ENCODE data around the gene TAF7. TPM values are rescaled to one million over a fixed set of nuclear protein-coding genes. Genes with fewer than 3 reads are reported as not detected.
"Not testable (repeated sequence)": the region's sequence is repeated elsewhere in the genome, so short reads cannot be mapped to it uniquely, and the experiment has no call there.

TAF7 gene
- total RNA-seq, 2 experiments from 2014 or later: 54.6 to 55.5 TPM

DNA sequence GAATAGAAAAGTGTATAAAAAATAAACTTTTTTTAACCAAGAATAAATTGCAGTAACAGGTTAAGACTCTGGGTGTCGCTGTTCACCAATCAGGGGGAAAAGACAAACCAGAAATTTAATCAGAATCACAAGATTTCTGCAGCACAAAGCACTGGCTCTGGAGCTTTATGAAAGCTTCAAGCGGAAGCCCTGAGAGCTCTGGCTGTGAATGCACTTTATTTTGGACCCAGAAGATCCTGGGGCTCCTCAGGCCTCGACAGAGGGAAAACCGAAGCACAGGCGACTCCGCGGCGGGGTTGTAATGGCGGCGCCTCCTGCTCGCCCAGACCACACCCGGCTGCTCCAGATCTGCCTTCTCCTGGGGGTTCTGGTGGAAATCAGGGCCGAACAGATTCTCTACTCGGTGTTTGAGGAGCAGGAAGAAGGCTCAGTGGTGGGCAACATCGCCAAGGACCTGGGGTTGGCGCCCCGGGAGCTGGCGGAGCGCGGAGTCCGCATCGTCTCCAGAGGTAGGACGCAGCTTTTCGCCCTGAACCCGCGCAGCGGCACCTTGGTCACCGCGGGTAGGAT, 34.4 kb upstream of the TAF7 start, which contains the start of gene PCDHGA4:
TSS of gene PCDHGA4 (plus strand) at position 122 of the 570 bp plus-strand sequence. CDS start at position 209, 87 bp downstream.
- peaks cover 54% of the 10 kb centered on the region for H3K27me3 Mint-ChIP-seq
- ChIA-PET POLR2A (no interaction called here), CTCF (interaction anchor here (0.6 to 1.9 kb wide), 7 partner anchors 15 to 209 kb away, joined by 3 to 5 read pairs (median 4); partner anchors contain the start of genes PCDHGB3, PCDHGB7 and TAF7)
- peaks cover 19% of the 10 kb centered on the region for H3K9me3 Mint-ChIP-seq
- intact Hi-C loops (cut with micrococcal nuclease): no loop called here
- H3K4me1 Mint-ChIP-seq (ENCODE audit: low read depth): peaks cover 2% of the 10 kb centered on the region
- DNase-seq: no peak
- H3K4me3 Mint-ChIP-seq: no peak within 1 kb of the TSS
- H3K27ac Mint-ChIP-seq: no peak within 1 kb of the TSS
- peaks cover 9% of the 10 kb centered on the region for H3K36me3 Mint-ChIP-seq

DNA sequence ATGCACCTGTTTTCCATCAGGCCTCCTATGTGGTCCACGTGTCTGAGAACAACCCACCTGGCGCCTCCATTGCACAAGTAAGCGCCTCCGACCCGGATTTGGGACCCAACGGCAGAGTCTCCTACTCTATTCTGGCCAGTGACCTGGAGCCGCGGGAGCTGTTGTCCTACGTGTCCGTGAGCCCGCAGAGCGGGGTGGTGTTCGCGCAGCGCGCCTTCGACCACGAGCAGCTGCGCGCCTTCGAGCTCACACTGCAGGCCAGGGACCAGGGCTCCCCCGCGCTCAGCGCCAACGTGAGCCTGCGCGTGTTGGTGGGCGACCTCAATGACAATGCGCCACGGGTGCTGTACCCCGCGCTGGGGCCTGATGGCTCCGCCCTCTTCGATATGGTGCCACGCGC, 31.0 kb upstream of the TAF7 start:
- H3K27me3 Mint-ChIP-seq: peaks cover 47% of the 10 kb centered on the region
- H3K4me1 Mint-ChIP-seq (ENCODE audit: low read depth): no peaks in the 10 kb centered on the region
- no peak overlapping the region for H3K4me3 Mint-ChIP-seq
- no peak for DNase-seq
- ChIA-PET CTCF (interaction anchor here (1.0 to 2.3 kb wide), 3 partner anchors 18 to 198 kb away, joined by 3 to 9 read pairs (median 5); partner anchors contain the start of gene PCDHGA1), POLR2A (no interaction called here)
- no peak overlapping the region for H3K27ac Mint-ChIP-seq
- H3K36me3 Mint-ChIP-seq: peaks cover 7% of the 10 kb centered on the region
- H3K9me3 Mint-ChIP-seq: peaks cover 16% of the 10 kb centered on the region
- intact Hi-C loops (cut with micrococcal nuclease): no loop called here

DNA sequence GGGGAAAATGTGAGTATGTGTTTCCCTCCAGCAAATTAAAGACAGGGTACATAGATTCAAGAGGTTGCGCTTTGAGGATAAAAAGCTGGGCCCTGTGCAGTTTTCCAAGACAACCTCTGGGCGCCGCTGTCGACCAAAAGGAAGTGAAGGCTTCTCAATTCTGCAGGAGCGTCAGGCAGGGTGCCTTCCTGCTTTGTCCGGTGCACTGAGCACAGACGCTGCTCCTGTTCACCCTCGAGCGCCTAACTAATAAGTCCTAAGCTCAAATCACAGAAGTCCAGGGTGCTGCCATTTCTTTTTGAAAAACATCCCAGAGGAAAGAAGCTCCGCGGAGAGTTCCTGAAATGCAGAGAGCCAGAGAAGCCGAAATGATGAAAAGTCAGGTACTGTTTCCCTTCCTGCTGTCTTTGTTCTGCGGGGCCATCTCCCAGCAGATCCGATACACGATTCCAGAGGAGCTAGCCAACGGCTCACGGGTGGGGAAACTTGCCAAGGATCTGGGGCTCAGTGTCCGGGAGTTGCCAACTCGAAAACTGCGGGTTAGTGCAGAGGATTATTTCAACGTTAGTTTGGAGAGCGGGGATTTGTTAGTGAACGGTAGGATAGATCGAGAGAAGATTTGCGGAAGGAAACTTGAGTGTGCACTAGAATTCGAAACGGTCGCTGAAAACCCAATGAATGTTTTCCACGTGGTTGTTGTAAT, 29.5 kb upstream of the TAF7 start, which contains the start of gene PCDHGB1:
TSS of gene PCDHGB1 (plus strand) at position 183 of the 703 bp plus-strand sequence. CDS start at position 345, 162 bp downstream.
- H3K27me3 Mint-ChIP-seq: peaks cover 40% of the 10 kb centered on the region
- peak; percentile 51 for DNase-seq
- H3K9me3 Mint-ChIP-seq: peaks cover 15% of the 10 kb centered on the region
- POLR2A ChIA-PET: no interaction called here
- peaks cover 13% of the 10 kb centered on the region for H3K36me3 Mint-ChIP-seq
- H3K4me1 Mint-ChIP-seq (ENCODE audit: low read depth): no peaks in the 10 kb centered on the region
- CTCF ChIA-PET: interaction anchor here (1.0 to 2.3 kb wide), 8 partner anchors 10 to 178 kb away, joined by 3 to 9 read pairs (median 6); partner anchors contain the start of genes PCDHGA1, PCDHGB2 and TAF7
- no peak within 1 kb of the TSS for H3K27ac Mint-ChIP-seq
- H3K4me3 Mint-ChIP-seq: peak within 1 kb of the TSS; percentile 45
- intact Hi-C loops (cut with micrococcal nuclease): no loop called here

DNA sequence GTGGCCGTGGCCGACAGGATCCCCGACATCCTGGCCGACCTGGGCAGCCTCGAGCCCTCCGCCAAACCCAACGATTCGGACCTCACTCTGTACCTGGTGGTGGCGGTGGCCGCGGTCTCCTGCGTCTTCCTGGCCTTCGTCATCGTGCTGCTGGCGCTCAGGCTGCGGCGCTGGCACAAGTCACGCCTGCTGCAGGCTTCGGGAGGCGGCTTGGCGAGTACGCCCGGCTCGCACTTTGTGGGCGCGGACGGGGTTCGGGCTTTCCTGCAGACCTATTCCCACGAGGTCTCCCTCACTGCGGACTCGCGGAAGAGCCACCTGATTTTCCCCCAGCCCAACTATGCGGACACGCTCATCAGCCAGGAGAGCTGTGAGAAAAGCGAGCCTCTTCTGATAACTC, 25.4 kb upstream of the TAF7 start:
- Mint-ChIP-seq H3K27me3 (peaks cover 41% of the 10 kb centered on the region), H3K36me3 (peaks cover 17% of the 10 kb centered on the region), H3K9me3 (peaks cover 28% of the 10 kb centered on the region)
- DNase-seq; POLR2A ChIA-PET; H3K4me1 Mint-ChIP-seq (ENCODE audit: low read depth); H3K4me3 Mint-ChIP-seq; intact Hi-C loops (cut with micrococcal nuclease); H3K27ac Mint-ChIP-seq: not testable (repeated sequence)
- CTCF ChIA-PET: interaction anchor here (1.0 kb wide), 1 partner anchor 11 kb away, joined by 3 read pairs; no protein-coding TSS in a partner anchor

DNA sequence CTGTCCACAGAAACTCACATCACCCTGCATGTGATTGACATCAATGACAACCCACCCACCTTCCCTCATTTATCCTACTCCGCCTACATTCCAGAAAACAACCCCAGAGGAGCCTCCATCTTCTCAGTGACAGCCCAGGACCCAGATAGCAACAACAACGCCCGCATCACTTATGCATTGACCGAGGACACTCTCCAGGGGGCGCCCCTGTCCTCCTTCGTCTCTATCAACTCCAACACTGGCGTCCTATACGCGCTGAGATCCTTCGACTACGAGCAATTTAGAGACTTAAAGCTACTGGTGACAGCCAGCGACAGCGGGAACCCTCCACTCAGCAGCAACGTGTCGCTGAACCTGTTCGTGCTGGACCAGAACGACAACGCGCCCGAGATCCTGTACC, 24.7 kb upstream of the TAF7 start:
- no peak overlapping the region for H3K4me3 Mint-ChIP-seq
- H3K27me3 Mint-ChIP-seq: peaks cover 35% of the 10 kb centered on the region
- H3K27ac Mint-ChIP-seq: no peak overlapping the region
- no peak for DNase-seq
- H3K36me3 Mint-ChIP-seq: peaks cover 17% of the 10 kb centered on the region
- CTCF ChIA-PET: no interaction called here
- no peaks in the 10 kb centered on the region for H3K4me1 Mint-ChIP-seq (ENCODE audit: low read depth)
- peaks cover 28% of the 10 kb centered on the region for H3K9me3 Mint-ChIP-seq
- intact Hi-C loops (cut with micrococcal nuclease): no loop called here
- POLR2A ChIA-PET: no interaction called here

DNA sequence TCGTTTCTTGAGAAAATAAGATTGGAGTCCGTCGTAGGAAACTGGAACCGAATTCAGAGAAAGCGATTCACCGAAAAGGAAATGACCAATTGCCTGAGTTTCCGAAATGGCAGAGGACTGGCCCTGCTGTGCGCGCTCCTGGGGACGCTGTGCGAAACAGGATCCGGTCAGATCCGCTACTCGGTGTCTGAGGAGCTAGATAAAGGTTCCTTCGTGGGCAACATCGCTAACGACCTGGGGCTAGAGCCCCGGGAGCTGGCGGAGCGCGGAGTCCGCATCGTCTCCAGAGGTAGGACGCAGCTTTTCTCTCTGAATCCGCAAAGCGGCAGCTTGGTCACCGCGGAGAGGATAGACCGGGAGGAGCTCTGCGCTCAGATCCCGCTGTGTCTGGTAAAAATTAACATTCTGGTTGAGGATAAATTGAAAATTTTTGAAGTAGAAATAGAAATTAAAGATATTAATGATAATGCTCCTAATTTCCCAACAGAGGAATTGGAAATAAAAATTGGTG, 23.4 kb upstream of the TAF7 start:
- intact Hi-C loops (cut with micrococcal nuclease): no loop called here
- H3K36me3 Mint-ChIP-seq: peaks cover 20% of the 10 kb centered on the region
- H3K4me1 Mint-ChIP-seq (ENCODE audit: low read depth): no peaks in the 10 kb centered on the region
- H3K9me3 Mint-ChIP-seq: peaks cover 39% of the 10 kb centered on the region
- DNase-seq: no peak
- no peak overlapping the region for H3K27ac Mint-ChIP-seq
- H3K27me3 Mint-ChIP-seq: peaks cover 40% of the 10 kb centered on the region
- no peak overlapping the region for H3K4me3 Mint-ChIP-seq
- POLR2A ChIA-PET: no interaction called here
- CTCF ChIA-PET: interaction anchor here (1.1 to 1.6 kb wide), 2 partner anchors 21 to 214 kb away, joined by 3 to 4 read pairs; no protein-coding TSS in a partner anchor

DNA sequence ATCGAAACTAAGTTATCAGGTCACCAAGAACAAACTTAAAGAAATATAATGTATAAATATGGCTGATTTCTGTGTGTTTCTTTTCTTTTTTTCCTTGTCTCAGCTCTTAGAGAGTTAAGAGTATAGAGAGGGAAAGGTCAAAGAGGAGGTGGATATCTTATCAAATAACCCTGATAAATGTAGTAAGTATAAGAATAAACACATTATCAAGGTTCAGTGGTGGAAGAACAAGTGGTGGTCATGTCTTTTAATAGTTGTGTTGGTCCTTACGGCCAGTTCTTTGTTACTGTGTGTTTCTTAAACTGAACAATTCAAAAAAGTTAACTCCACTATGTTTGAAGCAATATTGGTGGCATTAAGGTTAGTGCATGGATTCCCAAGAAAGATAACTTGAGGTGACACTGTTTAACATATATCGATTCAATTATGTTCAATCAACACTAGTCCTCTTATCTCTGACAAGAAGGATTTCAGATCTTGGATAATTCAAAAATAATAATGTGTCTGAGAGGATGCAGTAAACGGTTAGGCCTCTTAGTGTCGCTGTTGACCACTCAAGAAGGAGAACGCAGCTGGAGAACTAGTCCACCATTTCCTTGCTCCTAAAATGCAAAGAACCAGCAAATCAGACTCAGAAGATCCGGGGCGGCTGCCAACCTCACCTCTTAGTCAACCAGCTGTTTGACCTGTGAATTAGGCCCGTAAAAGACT, 22.8 kb upstream of the TAF7 start, which contains the start of gene PCDHGA3:
TSS of gene PCDHGA3 (plus strand) at position 588 of the 711 bp plus-strand sequence. CDS start 205 bp downstream, outside the sequence.
- Mint-ChIP-seq H3K36me3 (peaks cover 21% of the 10 kb centered on the region), H3K27ac (no peak within 1 kb of the TSS), H3K27me3 (peaks cover 41% of the 10 kb centered on the region), H3K4me1 (ENCODE audit: low read depth) (no peaks in the 10 kb centered on the region), H3K4me3 (no peak within 1 kb of the TSS), H3K9me3 (peaks cover 45% of the 10 kb centered on the region)
- ChIA-PET POLR2A (no interaction called here), CTCF (interaction anchor here (1.0 to 1.6 kb wide), 3 partner anchors 14 to 214 kb away, joined by 3 to 4 read pairs (median 4); no protein-coding TSS in a partner anchor)
- intact Hi-C loops (cut with micrococcal nuclease): no loop called here
- DNase-seq: peak; percentile 20

DNA sequence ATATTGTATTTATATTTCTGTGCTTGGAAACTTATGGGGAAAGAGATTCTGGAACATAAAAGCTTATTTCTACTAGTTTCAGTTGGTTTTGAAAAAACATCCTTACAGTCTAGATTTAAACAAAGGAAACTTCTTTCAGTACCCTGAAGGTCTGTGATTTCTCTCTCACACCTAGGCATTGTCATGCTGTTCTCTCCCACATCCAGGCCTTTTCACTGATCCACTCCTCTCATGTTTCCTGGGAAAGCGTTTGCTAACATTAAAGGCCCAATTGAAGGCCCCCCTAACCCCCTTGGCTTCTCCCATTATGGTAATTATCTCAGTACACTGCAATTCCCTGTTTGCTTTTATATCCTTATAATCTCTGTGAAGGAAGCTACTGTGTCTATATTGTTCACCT, 22.2 kb upstream of the TAF7 start:
- peaks cover 27% of the 10 kb centered on the region for H3K36me3 Mint-ChIP-seq
- no peak for DNase-seq
- no peak overlapping the region for H3K27ac Mint-ChIP-seq
- CTCF ChIA-PET: interaction anchor here (1.0 to 1.6 kb wide), 3 partner anchors 14 to 215 kb away, joined by 3 to 4 read pairs (median 4); no protein-coding TSS in a partner anchor
- H3K9me3 Mint-ChIP-seq: peaks cover 51% of the 10 kb centered on the region
- intact Hi-C loops (cut with micrococcal nuclease): no loop called here
- no peaks in the 10 kb centered on the region for H3K4me1 Mint-ChIP-seq (ENCODE audit: low read depth)
- H3K4me3 Mint-ChIP-seq: no peak overlapping the region
- peaks cover 47% of the 10 kb centered on the region for H3K27me3 Mint-ChIP-seq
- POLR2A ChIA-PET: no interaction called here

DNA sequence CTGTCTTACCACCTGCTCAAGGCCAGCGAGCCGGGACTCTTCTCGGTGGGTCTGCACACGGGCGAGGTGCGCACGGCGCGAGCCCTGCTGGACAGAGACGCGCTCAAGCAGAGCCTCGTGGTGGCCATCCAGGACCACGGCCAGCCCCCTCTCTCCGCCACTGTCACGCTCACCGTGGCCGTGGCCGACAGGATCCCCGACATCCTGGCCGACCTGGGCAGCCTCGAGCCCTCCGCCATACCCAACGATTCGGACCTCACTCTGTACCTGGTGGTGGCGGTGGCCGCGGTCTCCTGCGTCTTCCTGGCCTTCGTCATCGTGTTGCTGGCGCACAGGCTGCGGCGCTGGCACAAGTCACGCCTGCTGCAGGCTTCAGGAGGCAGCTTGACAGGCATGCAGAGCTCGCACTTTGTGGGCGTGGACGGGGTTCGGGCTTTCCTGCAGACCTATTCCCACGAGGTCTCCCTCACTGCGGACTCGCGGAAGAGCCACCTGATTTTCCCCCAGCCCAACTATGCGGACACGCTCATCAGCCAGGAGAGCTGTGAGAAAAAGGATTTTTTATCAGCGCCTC, 20.3 kb upstream of the TAF7 start:
- intact Hi-C loops (cut with micrococcal nuclease): not testable (repeated sequence)

DNA sequence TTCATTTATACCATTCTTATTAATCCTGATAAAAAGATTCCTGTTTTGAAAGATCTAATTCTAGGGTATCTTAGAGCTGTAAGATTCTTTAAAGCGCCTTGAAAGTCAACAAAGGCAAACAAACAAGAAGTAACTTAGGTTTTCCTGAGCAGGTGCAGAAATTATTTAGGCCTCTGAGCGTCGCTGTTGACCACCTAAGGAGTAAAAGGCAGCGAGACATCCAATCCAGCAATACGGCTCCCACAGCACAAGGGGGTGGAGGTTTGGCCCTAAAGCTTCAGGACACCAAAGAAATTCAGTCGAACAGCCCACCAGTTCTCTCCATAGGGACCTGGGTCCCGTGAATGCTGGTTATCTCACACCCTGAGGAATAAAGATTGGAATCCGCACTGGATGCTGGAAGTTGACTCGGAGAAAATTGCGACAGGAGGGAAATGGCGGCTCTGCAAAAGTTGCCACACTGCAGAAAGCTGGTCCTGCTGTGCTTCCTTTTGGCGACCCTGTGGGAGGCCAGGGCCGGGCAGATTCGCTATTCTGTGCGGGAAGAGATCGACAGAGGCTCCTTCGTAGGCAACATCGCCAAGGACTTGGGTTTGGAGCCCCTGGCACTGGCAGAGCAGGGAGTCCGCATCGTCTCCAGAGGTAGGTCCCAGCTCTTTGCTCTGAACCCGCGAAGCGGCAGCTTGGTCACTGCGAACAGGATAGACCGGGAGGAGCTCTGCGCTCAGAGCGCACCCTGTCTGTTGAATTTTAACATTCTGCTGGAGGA, 18.1 kb upstream of the TAF7 start, which contains the start of gene PCDHGA2:
TSS of gene PCDHGA2 (plus strand) at position 223 of the 769 bp plus-strand sequence.
- no peak for DNase-seq
- Mint-ChIP-seq H3K4me1 (ENCODE audit: low read depth) (no peaks in the 10 kb centered on the region), H3K4me3 (no peak within 1 kb of the TSS), H3K27me3 (peaks cover 55% of the 10 kb centered on the region), H3K9me3 (peaks cover 50% of the 10 kb centered on the region), H3K27ac (no peak within 1 kb of the TSS), H3K36me3 (peaks cover 32% of the 10 kb centered on the region)
- intact Hi-C loops (cut with micrococcal nuclease): no loop called here
- ChIA-PET CTCF (interaction anchor here (0.8 to 1.8 kb wide), 6 partner anchors 8 to 225 kb away, joined by 3 to 6 read pairs (median 4); partner anchors contain the start of genes PCDHGA1 and TAF7), POLR2A (no interaction called here)

More for the DNA sequence above, 20.3 kb upstream of the TAF7 start:
- H3K27ac Mint-ChIP-seq; CTCF ChIA-PET; DNase-seq; POLR2A ChIA-PET; H3K4me1 Mint-ChIP-seq (ENCODE audit: low read depth); H3K4me3 Mint-ChIP-seq: not testable (repeated sequence)
- peaks cover 56% of the 10 kb centered on the region for H3K27me3 Mint-ChIP-seq
- H3K36me3 Mint-ChIP-seq: peaks cover 29% of the 10 kb centered on the region
- peaks cover 58% of the 10 kb centered on the region for H3K9me3 Mint-ChIP-seq

DNA sequence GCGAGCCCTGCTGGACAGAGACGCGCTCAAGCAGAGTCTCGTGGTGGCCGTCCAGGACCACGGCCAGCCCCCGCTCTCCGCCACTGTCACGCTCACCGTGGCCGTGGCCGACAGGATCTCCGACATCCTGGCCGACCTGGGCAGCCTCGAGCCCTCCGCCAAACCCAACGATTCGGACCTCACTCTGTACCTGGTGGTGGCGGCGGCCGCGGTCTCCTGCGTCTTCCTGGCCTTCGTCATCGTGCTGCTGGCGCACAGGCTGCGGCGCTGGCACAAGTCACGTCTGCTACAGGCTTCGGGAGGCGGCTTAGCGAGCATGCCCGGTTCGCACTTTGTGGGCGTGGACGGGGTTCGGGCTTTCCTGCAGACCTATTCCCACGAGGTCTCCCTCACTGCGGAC, 12.0 kb upstream of the TAF7 start:
- DNase-seq; H3K4me3 Mint-ChIP-seq; H3K27ac Mint-ChIP-seq; POLR2A ChIA-PET; H3K4me1 Mint-ChIP-seq (ENCODE audit: low read depth); intact Hi-C loops (cut with micrococcal nuclease): not testable (repeated sequence)
- peaks cover 37% of the 10 kb centered on the region for H3K9me3 Mint-ChIP-seq
- CTCF ChIA-PET: interaction anchor here (1.8 kb wide), 1 partner anchor 18 kb away, joined by 9 read pairs; the partner anchor contains the start of gene PCDHGB1
- H3K36me3 Mint-ChIP-seq: peaks cover 29% of the 10 kb centered on the region
- H3K27me3 Mint-ChIP-seq: peaks cover 45% of the 10 kb centered on the region

All from activated CD4-positive, alpha-beta memory T cell treated with anti-CD3 and anti-CD28 coated beads for 36 hours (primary cell).